Sigmoid colon (tissue), 7 donors: ENCODE data around the gene ITPR2. TPM values are rescaled to one million over a fixed set of nuclear protein-coding genes. Genes with fewer than 3 reads are reported as not detected.
A peak's percentile ranks its signal among the peaks of the same experiment; 100 is the strongest.

Experiments used
- DNase-seq: peaks from one replicate; pipeline ENCODE4 v3.0.0-alpha.2; 2019
- H3K27ac ChIP-seq, 4 donors: fragments of 200-600 bp; sonication (generic); one replicate each; pipeline ENCODE4 v1.5.1; 2016 to 2019; ENCODE audit warnings: mild to moderate bottlenecking in 1 of 4
- H3K27me3 ChIP-seq, 3 donors: fragments of 200-600 bp; sonication (generic); one replicate each; pipeline ENCODE4 v1.5.1; 2019; ENCODE audit warnings: mild to moderate bottlenecking in 1 of 3
- H3K36me3 ChIP-seq, 4 donors: fragments of 200-600 bp; sonication (generic); one replicate each; pipeline ENCODE4 v1.5.1; 2016 to 2019
- H3K4me1 ChIP-seq, 4 donors: fragments of 200-600 bp; sonication (generic); one replicate each; pipeline ENCODE4 v1.5.1; 2017 to 2019
- H3K4me3 ChIP-seq, 4 donors: fragments of 200-600 bp; sonication (generic); one replicate each; pipeline ENCODE4 v1.5.1; 2017 to 2019; ENCODE audit warnings: mild to moderate bottlenecking in 2 of 4, moderate library complexity in 1 of 4
- H3K9me3 ChIP-seq, 4 donors: fragments of 200-600 bp in 3 of 4; sonication (generic) in 3 of 4; one replicate each; pipeline versions ENCODE4 v1.5.1 to v1.6.1; 2013 to 2019
- CTCF ChIP-seq, 4 experiments: fragments of 450-650 bp in 3 of 4; fragments of 200-600 bp in 1 of 4; IDR thresholded peaks; one replicate each; pipeline ENCODE4 v1.5.1; 2016 to 2019; ENCODE audit warnings: antibody characterized with exemption in 4 of 4, mild to moderate bottlenecking in 3 of 4, moderate library complexity in 2 of 4
- EP300 ChIP-seq, 4 donors: sonication (generic); formaldehyde crosslinking; IDR thresholded peaks; one replicate each; pipeline ENCODE4 v1.6.1; 2017; ENCODE audit warnings: antibody characterized with exemption in 4 of 4
- POLR2A ChIP-seq, 2 donors: fragments of 450-650 bp; IDR thresholded peaks; one replicate each; pipeline ENCODE4 v1.6.1; 2016; ENCODE audit warnings: antibody characterized with exemption in 2 of 2, mild to moderate bottlenecking in 2 of 2, moderate library complexity in 2 of 2
- POLR2AphosphoS5 ChIP-seq, 4 donors: sonication (generic); formaldehyde crosslinking; IDR thresholded peaks; one replicate each; pipeline ENCODE4 v1.6.1; 2017; ENCODE audit warnings: antibody characterized with exemption in 4 of 4
- WGBS, 2 donors: extraction: QIAGEN DNeasy Blood & Tissue Kit; methylation state at CpG; one replicate each; pipeline ENCODE4 v1.1.7; 2013; 5-methylcytosine and 5-hydroxymethylcytosine counted together
- intact Hi-C: fragments of 100-400 bp; cut with DNase I; formaldehyde crosslinking; loops from one replicate; pipeline ENCODE4 v1.15.1; 2023
- polyA plus RNA-seq, 3 donors: library from polyadenylated mRNA; stranded (reverse); fragments of 200-250 nt; gene quantifications; one replicate each; pipeline ENCODE4 v1.2.3, GENCODE V29; 2013
- total RNA-seq, 4 donors: library from RNA; depleted of rRNA; stranded (reverse); fragments of >200 nt; gene quantifications; one replicate each; pipeline ENCODE4 v1.1.0, GENCODE V29; 2016
- donor health status: healthy with polysubstance abuse.
- donor health status: Bipolar disorder and iron deficiency.
- donor health status: healthy.

The ITPR2 gene
- total and polyA plus RNA-seq, 7 donors, result 1.4 to 78.1 (median 58.9) TPM

- peaks cover 0 to 20% (median 3%) of the 10 kb centered on the region in 4 donors for H3K36me3 ChIP-seq
- H3K27ac ChIP-seq, result no peak overlapping the region
- intact Hi-C loops, result no loop called here
- H3K4me3 ChIP-seq, result no peak overlapping the region
- peaks cover 0 to 17% (median 3%) of the 10 kb centered on the region in 4 donors for H3K4me1 ChIP-seq
- 73 to 84% methylated on average over 5 of the region's 5 CpGs for WGBS, 2 donors
- H3K27me3 ChIP-seq, result no peaks in the 10 kb centered on the region
- TF ChIP-seq CTCF (IDR thresholded peaks at IDR 0.05), result no peak
- TF ChIP-seq POLR2AphosphoS5 (IDR thresholded peaks at IDR 0.05), result no peak
- no peak for TF ChIP-seq POLR2A (IDR thresholded peaks at IDR 0.05)
- no peak for TF ChIP-seq EP300 (IDR thresholded peaks at IDR 0.05)
- H3K9me3 ChIP-seq, result no peaks in the 10 kb centered on the region
- DNase-seq, result no peak
Measured at GRCh38 chr12:26712892-26713291, 120.1 kb downstream of the ITPR2 start.

- 83 to 85% methylated on average over 3 of the region's 3 CpGs for WGBS, 2 donors
- Histone ChIP-seq H3K9me3 (no peaks in the 10 kb centered on the region), H3K4me3 (no peak overlapping the region), H3K36me3 (peaks cover 0 to 20% (median 3%) of the 10 kb centered on the region in 4 donors), H3K27me3 (no peaks in the 10 kb centered on the region), H3K4me1 (peaks cover 0 to 17% (median 3%) of the 10 kb centered on the region in 4 donors), H3K27ac (peak overlapping the region in 3 of 4 donors; percentile 1 to 52 (median 22))
- intact Hi-C loops, result no loop called here
- DNase-seq, result no peak
- no peak for TF ChIP-seq POLR2A (IDR thresholded peaks at IDR 0.05)
- no peak for TF ChIP-seq POLR2AphosphoS5 (IDR thresholded peaks at IDR 0.05)
- no peak for TF ChIP-seq EP300 (IDR thresholded peaks at IDR 0.05)
- no peak for TF ChIP-seq CTCF (IDR thresholded peaks at IDR 0.05)
Measured at GRCh38 chr12:26711569-26711968, 121.4 kb downstream of the ITPR2 start.

GRCh38 chr12:26711072-26711471, 121.9 kb downstream of the ITPR2 start:
- no peak for TF ChIP-seq EP300 (IDR thresholded peaks at IDR 0.05)
- peak in 3 of 4 donors; percentile 24 to 55 (median 35) for TF ChIP-seq POLR2AphosphoS5 (IDR thresholded peaks at IDR 0.05)
- 81 to 87% methylated on average over 5 of the region's 5 CpGs for WGBS, 2 donors
- Histone ChIP-seq H3K9me3 (no peaks in the 10 kb centered on the region), H3K27ac (peak overlapping the region in 3 of 4 donors; percentile 1 to 52 (median 22)), H3K27me3 (no peaks in the 10 kb centered on the region), H3K36me3 (peaks cover 0 to 20% (median 3%) of the 10 kb centered on the region in 4 donors), H3K4me1 (peaks cover 0 to 17% (median 3%) of the 10 kb centered on the region in 4 donors), H3K4me3 (no peak overlapping the region)
- intact Hi-C loops, result no loop called here
- DNase-seq, result no peak

GRCh38 chr12:26705851-26706250, 127.1 kb downstream of the ITPR2 start:
- no peaks in the 10 kb centered on the region for H3K9me3 ChIP-seq
- peaks cover 0 to 26% (median 18%) of the 10 kb centered on the region in 4 donors for H3K4me1 ChIP-seq
- no peak for TF ChIP-seq POLR2AphosphoS5 (IDR thresholded peaks at IDR 0.05)
- no peak for TF ChIP-seq EP300 (IDR thresholded peaks at IDR 0.05)
- no peak for TF ChIP-seq CTCF (IDR thresholded peaks at IDR 0.05)
- TF ChIP-seq POLR2A (IDR thresholded peaks at IDR 0.05), result no peak
- H3K27ac ChIP-seq, result peak overlapping the region in 1 of 4 donors; percentile 34
- WGBS, 2 donors, result 93 to 97% methylated on average over 2 of the region's 2 CpGs
- no peaks in the 10 kb centered on the region for H3K27me3 ChIP-seq
- no peaks in the 10 kb centered on the region for H3K36me3 ChIP-seq
- no peak for DNase-seq
- H3K4me3 ChIP-seq, result no peak overlapping the region
- intact Hi-C loops, result no loop called here

- Histone ChIP-seq H3K4me1 (peaks cover 0 to 23% (median 18%) of the 10 kb centered on the region in 4 donors), H3K9me3 (no peaks in the 10 kb centered on the region), H3K27me3 (no peaks in the 10 kb centered on the region), H3K36me3 (no peaks in the 10 kb centered on the region), H3K27ac (peak overlapping the region in 2 of 4 donors; percentile 8 to 34), H3K4me3 (no peak overlapping the region)
- intact Hi-C loops, result loop anchor here (5.0 kb wide), 1 partner anchor 608 kb away; no protein-coding TSS in a partner anchor
- no peak for DNase-seq
- 9 to 21% methylated on average over 2 of the region's 2 CpGs for WGBS, 2 donors
- TF ChIP-seq CTCF (IDR thresholded peaks at IDR 0.05) (no peak), POLR2AphosphoS5 (IDR thresholded peaks at IDR 0.05) (no peak), POLR2A (IDR thresholded peaks at IDR 0.05) (no peak), EP300 (IDR thresholded peaks at IDR 0.05) (no peak)
Measured at GRCh38 chr12:26704684-26705460, 128.1 kb downstream of the ITPR2 start.
